ENCODE results near the gene GCNT3.

Gene GCNT3, protein sequence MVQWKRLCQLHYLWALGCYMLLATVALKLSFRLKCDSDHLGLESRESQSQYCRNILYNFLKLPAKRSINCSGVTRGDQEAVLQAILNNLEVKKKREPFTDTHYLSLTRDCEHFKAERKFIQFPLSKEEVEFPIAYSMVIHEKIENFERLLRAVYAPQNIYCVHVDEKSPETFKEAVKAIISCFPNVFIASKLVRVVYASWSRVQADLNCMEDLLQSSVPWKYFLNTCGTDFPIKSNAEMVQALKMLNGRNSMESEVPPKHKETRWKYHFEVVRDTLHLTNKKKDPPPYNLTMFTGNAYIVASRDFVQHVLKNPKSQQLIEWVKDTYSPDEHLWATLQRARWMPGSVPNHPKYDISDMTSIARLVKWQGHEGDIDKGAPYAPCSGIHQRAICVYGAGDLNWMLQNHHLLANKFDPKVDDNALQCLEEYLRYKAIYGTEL

GRCh38 chr15:59611276-59612260 is at the start of gene GCNT3:
Gene GCNT3 (plus strand): TSS chr15:59611783. CDS start chr15:59618239, 6,456 bp downstream.
- no peak for DNase-seq

DNA sequence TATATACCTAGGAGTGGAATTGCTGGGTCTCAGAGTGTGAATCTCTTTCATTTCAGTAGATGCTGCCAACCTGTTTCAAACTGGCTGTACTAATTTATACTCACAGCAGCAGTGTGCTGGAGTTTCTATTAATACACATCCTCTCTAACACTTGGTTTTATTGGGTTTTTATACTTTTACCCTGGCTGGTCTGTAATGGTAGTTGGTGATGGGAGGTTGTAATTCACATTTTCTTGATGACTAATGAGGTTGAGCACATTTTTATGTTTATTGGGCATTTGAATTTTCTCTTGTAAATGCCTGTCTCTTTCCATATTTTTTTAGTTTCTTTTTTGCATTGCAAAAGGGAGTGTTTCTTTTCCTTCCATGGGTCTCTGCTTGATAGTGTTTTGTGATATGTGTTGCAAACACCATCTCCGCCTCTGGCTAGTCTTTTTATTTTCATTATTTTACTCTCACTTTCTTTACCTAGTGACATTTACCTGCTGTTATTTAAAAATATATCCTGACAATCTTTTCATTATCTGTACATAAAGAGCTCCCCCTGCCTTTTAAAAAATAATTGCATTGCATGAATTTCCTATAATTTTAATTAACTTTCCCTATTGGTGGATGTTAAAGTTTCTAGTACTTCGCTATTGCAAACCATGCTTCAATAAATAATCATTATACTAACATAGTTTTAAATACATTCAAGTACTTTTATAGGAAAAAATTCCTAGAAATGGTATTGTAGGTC is 49.0 kb upstream of the GCNT3 start:
- DNase-seq: no peak

DNA sequence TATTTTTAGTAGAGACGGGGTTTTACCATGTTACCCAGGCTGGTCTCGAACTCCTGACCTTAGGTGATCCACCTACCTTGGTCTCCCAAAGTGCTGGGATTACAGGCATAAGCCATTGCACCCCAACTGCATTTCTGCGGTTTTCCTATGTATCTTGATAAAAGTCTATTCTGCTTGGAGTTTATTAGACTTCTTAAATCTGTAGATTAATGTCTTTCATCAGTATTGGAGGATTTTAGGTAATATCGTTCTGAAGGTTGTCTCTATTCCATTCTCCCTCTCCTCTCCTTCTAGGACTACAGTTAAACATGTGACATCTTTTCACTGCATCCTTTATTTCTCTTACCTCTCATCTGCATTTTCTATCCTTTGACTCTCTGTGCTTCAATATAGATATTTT is 46.3 kb upstream of the GCNT3 start:
- DNase-seq: no peak

GRCh38 chr15:59567324-59567723 is 44.3 kb upstream of the GCNT3 start:
- DNase-seq: no peak

DNA sequence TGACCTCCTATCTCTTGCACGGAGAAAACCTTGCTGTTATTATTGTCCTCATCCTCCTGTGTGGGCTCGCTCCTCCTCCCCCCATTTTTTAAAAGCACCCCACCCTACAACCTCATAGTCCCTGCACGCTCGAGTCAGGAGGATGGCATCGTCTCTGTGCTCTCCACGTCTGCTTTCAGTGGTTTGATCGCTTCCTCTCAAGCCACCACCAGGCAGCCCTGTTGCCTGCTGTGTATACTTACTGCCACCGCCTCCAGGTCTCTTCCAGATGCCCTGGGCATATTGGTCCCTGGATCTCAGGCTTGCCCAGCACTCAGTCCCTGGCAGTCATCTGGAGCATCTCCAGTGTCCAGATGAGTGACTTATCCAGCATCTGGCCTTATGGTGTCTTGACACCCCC is 42.1 kb upstream of the GCNT3 start:
- DNase-seq: no peak

DNA sequence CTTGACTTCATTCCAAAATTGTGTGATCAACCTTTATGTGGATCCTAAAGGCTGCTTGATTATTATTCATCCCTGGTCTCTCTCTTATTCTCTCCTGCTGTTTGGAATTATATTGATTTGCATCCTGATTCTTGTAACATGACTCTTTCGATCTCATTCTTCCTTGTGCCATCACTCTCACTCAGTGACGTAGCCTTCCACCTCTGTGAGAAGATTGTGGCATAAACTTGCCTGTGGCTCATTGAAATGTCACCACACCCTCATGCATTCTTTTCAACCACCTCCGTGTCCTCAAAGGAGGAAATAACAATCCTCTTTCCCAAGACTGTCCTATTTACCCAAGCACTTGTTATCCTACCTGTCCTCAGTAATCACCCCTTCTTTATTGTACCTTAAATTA is 41.3 kb upstream of the GCNT3 start:
- DNase-seq: no peak

GRCh38 chr15:59571606-59572005 is 40.0 kb upstream of the GCNT3 start:
- DNase-seq: no peak

DNA sequence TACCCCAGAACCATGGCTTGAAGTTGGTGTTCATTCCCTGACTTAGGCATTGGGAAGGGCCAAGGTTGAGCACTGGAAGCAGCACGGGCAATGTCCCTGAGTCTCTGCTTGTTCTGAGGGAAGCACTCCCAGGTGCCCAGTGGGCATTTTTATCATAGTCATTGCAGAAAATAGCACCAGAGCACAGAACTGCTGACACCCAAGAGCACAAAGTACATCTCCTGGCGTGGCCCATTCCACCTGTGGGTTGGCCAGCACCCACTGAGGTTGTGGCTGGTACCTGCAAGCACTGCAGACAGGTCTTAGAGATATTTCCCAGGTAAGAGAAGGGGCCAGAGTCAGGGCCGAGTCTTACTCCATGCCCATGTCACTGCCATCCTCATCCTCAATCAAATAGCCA is 28.5 kb upstream of the GCNT3 start:
- no peak for DNase-seq

DNA sequence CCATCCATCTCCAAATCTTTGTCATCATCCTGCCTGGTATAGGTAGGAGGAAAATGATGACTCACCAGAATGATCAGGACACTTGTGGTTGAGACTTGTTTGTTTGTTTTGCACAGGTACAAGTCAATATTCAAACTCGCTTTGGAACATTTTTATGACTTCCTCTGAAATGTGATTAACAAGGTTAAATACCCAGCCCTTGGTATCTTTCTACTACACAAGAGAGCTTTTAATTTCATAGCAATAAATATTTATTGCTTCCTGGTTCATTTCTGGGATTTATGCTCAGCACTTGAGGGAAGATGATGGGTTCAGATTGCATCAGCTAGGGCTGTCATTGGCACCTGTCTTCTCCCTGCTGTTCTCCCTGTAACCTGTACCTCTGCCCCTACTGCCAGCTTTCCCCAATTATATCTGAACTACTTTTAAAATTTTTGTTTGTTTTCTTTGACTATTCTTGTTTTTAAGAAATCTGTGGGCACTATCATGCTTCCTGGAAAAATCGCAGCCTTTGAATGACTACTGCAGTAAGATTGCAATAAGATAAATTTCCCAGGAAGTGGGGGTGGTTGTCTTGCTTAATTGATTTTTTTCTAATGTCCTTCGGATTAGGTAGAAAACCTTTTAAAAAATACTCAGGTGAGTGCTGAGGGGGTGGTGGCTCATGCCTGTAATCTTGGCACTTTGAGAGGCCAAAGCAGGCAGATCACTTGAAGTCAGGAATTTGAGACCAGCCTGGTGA is 24.3 kb upstream of the GCNT3 start:
- no peak for DNase-seq

DNA sequence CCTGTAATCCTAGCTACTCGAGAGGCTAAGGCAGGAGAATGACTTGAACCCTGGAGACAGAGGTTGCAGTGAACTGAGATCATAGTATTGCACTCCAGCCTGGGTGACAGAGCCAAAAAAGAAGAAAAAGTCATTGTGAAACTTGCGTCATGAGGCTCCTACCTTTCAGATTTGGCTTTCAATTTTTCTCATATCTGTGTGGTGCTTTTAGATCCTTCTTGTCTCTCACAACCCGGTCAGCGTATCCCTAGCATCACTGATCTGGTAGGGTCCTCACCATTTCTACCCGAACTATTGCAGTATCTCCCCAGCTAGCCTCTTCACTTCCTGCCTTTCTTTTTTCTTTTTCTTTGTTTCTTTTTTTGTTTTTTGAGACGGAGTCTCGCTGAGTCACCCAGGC is 21.6 kb upstream of the GCNT3 start:
- DNase-seq: no peak

DNA sequence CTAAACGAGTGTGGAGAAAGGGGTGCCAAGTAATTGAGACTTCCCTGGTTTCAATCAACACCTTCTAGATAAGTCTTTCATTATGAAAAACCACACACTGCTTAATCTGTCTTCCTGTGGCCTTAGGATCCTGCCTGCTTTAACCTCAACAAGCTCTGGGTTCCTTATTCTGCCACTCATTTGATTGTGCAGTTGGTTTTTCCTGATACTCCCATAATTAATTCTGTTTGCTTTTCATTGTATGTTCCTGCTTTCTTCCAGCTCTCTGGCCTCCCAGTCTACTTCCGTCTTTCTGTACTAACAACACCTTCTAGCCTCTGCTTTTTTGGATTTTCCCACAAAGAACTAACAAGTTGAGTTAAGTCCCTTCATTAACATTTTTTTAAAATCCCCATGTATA is 20.2 kb upstream of the GCNT3 start:
- no peak for DNase-seq

GRCh38 chr15:59594493-59594942 is 17.1 kb upstream of the GCNT3 start:
- no peak for DNase-seq

- DNase-seq: no peak
These were observed 16.6 kb upstream of the GCNT3 start for GRCh38 chr15:59594991-59595390.

- no peak for DNase-seq
These were observed 16.1 kb upstream of the GCNT3 start for GRCh38 chr15:59595434-59595915.

DNA sequence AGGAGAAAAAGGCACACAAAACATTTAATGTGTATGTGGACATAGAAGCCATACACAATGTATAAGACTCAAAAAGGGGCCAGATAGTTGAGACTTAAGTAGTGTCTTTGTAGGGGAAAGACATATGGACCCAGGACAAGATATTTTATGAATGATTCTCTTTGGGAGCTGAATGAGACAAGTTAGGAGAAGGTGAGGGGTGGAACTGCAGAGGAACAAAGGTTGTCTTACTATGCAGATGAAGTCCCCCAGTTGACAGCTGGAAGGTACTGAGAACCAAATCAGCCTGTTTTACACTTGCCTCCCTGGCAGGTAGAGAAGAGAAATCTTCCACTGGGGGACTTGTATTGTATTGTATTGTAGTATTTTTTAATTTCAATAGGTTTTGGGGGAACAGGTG is 14.9 kb upstream of the GCNT3 start:
- DNase-seq: no peak

DNA sequence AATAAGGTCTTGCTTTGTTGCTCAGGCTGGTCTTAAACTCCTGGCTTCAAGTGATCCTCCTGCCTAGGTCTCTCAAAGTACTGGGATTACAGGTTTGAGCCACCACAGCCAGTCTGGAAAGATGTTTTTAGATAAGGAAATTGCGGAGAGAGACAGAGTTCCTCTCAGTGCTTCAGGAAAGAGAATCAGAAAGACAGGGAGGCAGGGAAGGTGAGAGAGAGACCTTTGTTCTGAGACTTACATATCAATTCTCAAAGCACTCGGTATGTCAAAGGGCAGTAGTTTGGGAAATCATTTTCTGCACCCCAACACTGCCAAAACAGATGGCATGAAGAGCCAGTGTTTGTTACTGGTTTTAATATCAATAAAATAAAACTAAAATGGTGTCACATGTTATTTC is 13.1 kb upstream of the GCNT3 start:
- no peak for DNase-seq

DNA sequence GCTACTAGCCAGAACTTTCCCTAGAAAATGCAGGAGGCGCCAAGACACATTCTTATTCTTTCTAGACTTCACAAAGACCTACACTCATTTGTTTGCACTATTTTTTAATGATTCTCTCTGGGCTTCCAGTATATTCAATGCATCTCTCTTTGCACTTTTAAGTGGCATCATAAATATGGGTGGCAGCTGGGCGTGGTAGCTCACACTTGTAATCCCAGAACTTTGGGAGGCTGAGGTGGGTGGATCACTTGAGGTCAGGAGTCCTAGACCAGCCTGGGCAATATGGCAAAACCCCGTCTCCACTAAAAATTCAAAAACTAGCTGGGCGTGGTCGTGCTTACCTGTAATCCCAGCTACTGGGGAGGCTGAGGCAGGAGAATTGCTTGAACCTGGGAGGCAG is 5.6 kb upstream of the GCNT3 start:
- no peak for DNase-seq

DNA sequence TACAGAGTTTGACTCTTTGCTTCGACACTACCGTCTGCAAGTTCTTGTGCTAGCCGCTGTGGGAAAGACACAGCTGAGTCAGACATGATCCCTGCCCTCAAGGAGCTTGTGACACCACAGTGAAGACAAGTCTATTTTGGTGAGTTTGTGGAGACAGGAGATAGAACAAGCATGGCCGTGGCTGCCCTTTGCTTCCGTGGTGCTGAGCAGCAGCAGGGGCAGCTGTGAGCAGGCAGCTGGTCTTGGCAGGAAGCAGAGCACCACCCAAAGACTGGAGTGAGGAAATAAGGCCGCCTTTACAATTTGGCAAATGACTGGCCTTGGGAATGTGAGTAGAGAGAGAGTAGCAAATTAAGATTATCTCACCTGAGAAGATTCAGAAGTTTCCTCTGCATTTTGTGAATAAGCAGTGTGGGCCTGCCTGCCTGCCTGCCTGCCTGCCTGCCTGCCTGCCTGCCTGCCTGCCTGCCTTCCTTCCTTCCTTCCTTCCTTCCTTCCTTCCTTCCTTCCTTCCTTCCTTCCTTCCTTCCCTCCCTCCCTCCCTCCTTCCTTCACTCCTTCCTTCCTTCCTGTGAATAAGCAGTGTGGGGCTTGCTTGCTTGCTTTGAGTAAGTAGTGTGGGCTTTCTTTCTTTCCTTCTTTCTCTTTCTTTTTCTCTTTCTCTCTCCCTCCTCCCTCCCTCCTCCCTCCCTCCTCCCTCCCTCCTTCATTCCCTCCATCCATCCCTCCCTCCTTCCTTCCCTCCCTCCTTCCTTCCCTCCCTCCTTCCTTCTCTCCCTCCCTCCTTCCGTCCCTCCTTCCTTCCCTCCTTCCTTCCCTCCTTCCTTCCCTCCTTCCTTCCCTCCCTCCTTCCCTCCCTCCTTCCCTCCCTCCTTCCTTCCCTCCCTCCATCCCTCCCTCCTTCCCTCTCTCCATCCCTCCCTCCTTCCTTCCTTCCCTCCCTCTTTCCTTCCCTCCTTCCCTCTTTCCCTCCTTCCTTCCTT is 1.6 kb upstream of the GCNT3 start:
- DNase-seq: no peak

GRCh38 chr15:59614153-59614552 is 2.6 kb downstream of the GCNT3 start:
- DNase-seq: no peak

- no peak for DNase-seq
These were observed 4.1 kb downstream of the GCNT3 start for GRCh38 chr15:59615661-59616060.

DNA sequence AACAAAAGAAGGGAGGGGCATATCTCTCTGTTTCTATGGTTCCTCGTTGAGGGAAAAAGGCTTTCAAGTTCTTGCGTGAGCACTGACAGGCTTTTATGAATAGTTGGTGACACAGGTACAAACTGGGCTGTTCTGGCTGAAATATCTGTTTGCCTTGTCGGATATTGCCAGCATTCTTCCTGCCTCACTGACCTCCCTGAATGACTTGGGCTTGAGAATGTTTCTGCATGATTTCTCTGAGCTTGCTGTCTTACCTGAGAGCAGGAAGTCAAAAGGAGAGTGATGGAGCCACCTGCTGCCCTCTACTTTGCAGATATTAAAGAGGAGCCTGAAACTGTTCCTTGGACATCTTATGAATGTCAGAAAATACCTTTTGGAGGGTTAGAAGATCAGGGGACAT is 4.8 kb downstream of the GCNT3 start:
- no peak for DNase-seq

Data from stimulated activated naive CD4-positive, alpha-beta T cell (primary cell).